Measurements from ENCODE around the gene STYXL1. TPM values are rescaled to one million over a fixed set of nuclear protein-coding genes. Genes with fewer than 3 reads are reported as not detected.
"Not testable (repeated sequence)": the region's sequence is repeated elsewhere in the genome, so short reads cannot be mapped to it uniquely, and the experiment has no call there.

STYXL1 gene, protein sequence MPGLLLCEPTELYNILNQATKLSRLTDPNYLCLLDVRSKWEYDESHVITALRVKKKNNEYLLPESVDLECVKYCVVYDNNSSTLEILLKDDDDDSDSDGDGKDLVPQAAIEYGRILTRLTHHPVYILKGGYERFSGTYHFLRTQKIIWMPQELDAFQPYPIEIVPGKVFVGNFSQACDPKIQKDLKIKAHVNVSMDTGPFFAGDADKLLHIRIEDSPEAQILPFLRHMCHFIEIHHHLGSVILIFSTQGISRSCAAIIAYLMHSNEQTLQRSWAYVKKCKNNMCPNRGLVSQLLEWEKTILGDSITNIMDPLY
- total RNA-seq = 10 to 100 TPM; 13.6 to 20.0 (median 19.4) TPM

DNA sequence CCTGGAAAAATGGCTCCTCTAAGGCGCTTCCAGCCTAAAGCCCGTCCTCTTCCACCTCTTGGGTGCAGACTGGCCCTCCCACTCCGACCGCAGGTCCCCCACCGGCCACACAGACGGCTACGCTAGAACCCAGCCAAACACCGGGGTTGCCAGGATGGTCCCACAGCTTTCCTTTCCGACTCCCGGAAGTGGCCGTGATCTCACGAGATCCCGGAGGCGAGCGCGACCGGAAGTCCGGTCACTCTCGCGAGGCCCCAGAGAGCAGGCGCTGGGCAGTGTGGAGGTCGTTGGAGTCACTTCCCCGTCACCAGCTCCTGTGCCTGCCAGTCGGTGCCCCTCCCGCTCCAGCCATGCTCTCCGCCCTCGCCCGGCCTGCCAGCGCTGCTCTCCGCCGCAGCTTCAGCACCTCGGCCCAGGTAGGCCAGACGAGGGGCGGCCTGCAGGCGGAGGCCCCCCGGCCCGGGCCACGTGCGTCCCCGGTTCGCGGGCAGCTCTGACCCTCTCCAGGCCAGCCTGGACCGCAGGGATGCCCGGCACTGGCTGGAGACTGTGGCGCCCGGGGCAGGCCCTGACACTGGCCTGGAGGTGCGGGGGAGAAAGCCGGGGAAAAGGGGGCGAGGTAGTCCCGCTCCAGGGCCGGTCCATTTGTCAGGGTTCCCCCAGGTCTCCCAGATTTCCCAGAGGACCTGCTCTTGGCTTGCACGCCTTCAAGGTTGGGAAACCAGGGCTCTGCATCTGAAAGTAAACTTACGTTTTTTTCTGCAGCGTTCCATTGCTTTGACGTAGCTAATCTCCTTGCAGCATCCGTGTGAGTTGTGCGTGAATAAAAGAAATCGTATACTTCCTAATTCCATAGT, at the start of gene STYXL1, which contains the start of gene MDH2:
Gene STYXL1 (minus strand): TSS at position 190 of the 857 bp plus-strand sequence. CDS start 17,477 bp downstream, outside the sequence.
Gene MDH2 (plus strand): TSS at position 296 of the 857 bp plus-strand sequence. CDS start 55 bp downstream, at position 351.
- DNase-seq (ENCODE audit: low spot score) (peak; percentile 86), ATAC-seq (ENCODE audit: low FRiP score) (peak; percentile 95)
- TF ChIP-seq, protein P1, sequence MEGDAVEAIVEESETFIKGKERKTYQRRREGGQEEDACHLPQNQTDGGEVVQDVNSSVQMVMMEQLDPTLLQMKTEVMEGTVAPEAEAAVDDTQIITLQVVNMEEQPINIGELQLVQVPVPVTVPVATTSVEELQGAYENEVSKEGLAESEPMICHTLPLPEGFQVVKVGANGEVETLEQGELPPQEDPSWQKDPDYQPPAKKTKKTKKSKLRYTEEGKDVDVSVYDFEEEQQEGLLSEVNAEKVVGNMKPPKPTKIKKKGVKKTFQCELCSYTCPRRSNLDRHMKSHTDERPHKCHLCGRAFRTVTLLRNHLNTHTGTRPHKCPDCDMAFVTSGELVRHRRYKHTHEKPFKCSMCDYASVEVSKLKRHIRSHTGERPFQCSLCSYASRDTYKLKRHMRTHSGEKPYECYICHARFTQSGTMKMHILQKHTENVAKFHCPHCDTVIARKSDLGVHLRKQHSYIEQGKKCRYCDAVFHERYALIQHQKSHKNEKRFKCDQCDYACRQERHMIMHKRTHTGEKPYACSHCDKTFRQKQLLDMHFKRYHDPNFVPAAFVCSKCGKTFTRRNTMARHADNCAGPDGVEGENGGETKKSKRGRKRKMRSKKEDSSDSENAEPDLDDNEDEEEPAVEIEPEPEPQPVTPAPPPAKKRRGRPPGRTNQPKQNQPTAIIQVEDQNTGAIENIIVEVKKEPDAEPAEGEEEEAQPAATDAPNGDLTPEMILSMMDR (IDR thresholded peaks at IDR 0.05) = no peak

DNA sequence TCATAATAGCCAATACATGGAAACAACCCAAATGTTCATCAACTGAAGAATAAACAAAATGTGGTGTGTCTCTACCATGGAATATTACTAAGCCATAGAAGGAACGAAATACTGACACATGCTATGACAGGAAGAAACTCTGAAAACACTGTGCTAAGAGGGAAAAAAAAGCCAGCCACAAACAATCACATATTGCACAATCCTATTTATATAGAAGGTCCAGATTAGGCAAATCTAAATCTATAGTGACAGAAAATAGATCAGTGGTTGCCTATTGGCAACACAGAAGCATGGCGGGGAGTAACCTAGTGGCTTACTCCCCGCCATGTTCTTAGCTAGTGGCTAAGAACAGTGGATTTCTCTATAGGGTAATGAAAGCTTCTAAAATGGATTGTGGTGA, 48.1 kb upstream of the STYXL1 start:
- TF ChIP-seq, protein P1 (IDR thresholded peaks at IDR 0.05) = no peak
- DNase-seq (ENCODE audit: low spot score) (no peak), ATAC-seq (ENCODE audit: low FRiP score) (no peak)

DNA sequence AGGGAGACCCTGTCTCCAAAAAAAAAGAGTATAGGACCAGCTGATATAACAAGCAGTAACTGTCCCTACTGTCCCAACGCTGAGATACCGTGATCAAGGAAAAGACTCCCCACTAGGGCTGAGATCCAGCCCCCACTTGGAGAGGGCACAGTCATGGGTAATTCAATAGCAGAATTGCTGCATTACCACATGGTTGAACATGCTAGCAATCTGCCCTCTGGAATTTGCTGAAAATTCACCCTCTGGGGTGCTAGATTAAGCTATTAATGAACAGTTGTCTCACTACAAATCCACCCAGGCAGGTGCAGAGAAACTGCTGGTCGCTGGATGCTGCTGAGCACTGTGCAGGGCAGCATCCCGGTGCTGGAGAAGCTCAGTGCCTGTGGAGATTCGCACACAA, 46.5 kb upstream of the STYXL1 start:
- DNase-seq (ENCODE audit: low spot score); ATAC-seq (ENCODE audit: low FRiP score): not testable (repeated sequence)

DNA sequence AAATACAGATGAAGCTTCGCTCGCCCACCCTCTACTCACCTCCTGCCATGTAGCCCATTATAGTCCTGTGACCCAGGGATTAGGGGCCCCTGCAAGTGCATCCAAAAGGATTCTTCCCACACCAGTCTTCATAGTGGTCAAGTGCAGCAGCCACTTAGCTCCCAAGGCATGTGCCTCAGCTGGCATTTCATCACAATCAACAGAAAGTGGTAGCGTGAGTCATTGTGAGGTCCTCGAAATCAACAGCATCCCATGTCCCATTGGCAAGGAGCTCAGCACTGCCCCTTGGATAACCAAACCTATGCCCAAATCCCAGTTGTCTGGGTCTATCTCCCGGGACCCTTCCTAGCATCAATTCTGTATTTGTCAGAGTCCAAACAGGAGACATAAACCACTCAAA, 45.7 kb upstream of the STYXL1 start:
- not testable (repeated sequence) for DNase-seq (ENCODE audit: low spot score); ATAC-seq (ENCODE audit: low FRiP score)

DNA sequence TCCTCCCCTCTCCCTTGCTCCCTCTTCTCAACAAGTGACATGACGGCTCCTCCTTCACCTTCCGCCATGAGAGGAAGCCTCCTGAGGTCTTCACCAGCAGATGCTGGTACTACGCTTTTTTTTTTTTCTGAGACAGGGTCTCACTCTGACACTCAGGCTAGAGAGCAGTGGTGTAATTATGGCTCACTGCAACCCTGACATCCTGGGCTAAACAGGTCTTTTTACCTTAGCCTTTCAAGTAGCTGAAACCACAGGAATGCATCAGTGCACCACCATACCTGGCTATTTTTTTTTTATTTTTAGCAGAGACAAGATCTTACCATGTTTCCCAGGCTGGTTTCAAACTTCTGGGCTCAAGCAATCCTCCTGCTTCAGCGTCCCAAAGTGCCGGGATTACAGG, 43.7 kb upstream of the STYXL1 start:
- TF ChIP-seq, protein P1 (IDR thresholded peaks at IDR 0.05) = no peak
- DNase-seq (ENCODE audit: low spot score) = no peak
- ATAC-seq (ENCODE audit: low FRiP score) = no peak

DNA sequence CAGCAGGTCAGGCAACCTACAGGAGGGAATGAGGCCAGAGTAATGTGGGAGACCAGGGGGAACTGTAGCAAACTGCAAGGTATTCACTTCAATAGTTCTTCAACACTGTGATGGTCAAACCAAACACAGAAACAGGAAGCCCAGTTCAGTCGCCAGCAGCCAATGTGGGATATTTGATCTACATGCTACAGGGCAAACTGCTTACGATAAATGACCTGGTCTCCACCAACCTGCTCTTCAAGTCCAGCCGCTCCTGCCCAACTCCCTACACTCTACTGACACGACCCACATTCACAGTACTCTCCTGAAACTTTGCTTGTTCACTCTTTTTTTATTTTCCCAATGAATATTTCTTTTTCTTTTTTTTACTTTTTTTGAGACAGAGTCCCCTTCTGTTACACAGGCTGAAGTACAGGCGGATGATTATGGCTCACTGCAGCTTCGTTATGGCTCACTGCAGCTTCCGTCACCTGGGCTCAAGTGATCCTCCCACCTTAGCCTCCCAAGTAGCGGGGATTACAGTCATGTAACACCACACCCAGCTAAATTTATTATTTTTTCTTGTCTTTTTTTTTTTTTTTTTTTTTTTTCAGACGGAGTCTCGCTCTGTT, 42.2 kb upstream of the STYXL1 start:
- no peak for DNase-seq (ENCODE audit: low spot score)
- TF ChIP-seq, protein P1 (IDR thresholded peaks at IDR 0.05) = no peak
- no peak for ATAC-seq (ENCODE audit: low FRiP score)

DNA sequence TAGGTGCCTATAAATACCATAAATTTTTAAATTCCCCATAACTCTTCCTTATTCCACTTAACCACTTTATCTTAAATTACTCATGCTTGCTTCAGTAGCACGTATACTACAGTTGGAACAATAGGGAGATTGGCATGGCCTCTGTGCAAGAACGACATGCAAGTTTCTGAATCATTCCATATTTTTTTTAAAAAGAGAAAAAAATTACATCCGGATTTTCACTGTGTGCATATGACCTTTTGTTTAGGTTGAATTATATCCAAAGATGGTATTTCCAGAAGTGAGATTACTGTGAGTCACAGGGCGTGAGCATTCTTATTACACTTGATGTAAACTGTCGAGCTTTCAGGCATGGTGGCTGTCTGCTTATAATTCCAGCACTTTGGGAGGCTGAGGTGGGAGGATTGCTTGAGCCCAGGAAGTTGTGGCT, 39.6 kb upstream of the STYXL1 start:
- DNase-seq (ENCODE audit: low spot score); ATAC-seq (ENCODE audit: low FRiP score): not testable (repeated sequence)

DNA sequence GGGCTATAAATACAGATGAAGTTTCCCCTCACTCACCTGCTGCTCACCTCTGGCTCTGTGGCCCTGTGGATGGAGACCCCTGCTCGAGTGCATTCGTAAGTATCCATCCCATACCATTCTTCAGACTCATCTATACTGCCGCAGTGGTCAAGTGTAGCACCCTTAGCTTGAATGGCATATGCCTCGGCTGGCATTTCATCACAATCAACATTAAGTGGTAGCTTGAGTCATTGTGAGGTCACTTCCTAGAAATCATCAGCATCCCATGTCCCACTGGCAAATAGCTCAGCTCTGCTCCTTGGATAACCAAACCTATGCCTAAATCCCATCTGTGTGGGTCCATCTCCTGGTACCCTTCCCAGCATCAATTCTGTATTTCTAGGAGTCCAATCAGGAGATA, 38.3 kb upstream of the STYXL1 start:
- DNase-seq (ENCODE audit: low spot score) = no peak
- no peak for ATAC-seq (ENCODE audit: low FRiP score)

DNA sequence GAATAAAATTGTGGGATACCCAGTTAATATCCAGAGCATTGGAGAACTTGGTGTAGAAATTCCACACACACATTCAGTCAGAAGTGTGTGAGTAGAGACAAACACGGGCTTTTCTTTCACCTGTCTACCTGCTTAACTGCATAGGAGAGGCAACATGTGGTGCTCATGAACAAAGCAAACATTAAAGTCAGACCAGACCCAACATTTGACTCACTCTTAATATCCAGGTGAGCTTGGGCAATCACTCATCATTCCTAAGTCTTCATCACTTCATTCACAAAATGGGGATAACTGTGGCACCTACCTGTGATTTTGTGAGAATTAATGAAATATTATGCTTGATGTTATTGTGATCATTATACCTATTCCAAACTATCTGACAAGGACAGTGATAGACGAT, 36.3 kb upstream of the STYXL1 start:
- not testable (repeated sequence) for DNase-seq (ENCODE audit: low spot score); ATAC-seq (ENCODE audit: low FRiP score)

More for the DNA sequence above, 38.3 kb upstream of the STYXL1 start:
- TF ChIP-seq, protein P1 (IDR thresholded peaks at IDR 0.05) = no peak

Data from omental fat pad (tissue), 4 donors.